Measurements from ENCODE around the gene TSKS. TPM values are rescaled to one million over a fixed set of nuclear protein-coding genes. Genes with fewer than 3 reads are reported as not detected.

TSKS gene
- total RNA-seq, 1 donor = not detected

GRCh38 chr19:49775742-49776370, 12.8 kb upstream of the TSKS start:
- no peaks in the 10 kb centered on the region for H3K27me3 ChIP-seq (ENCODE audit: insufficient read depth, low read length)
- no peaks in the 10 kb centered on the region for H3K9me3 ChIP-seq (ENCODE audit: low read depth, low read length)
- no peaks in the 10 kb centered on the region for H3K4me1 ChIP-seq (ENCODE audit: insufficient read depth, low read length)
- H3K79me2 ChIP-seq (ENCODE audit: insufficient read depth, low read length) = peaks cover 84% of the 10 kb centered on the region
- H3K4me2 ChIP-seq (ENCODE audit: insufficient read depth, low read length) = no peak overlapping the region
- peaks cover 19% of the 10 kb centered on the region for H3K36me3 ChIP-seq (ENCODE audit: insufficient read depth, low read length)
- H2AFZ ChIP-seq (ENCODE audit: low read length) = no peak overlapping the region
- no peak overlapping the region for H3K27ac ChIP-seq (ENCODE audit: low read depth, low read length)
- no peak overlapping the region for H3K4me3 ChIP-seq (ENCODE audit: insufficient read depth, low read length)
- no peak for DNase-seq (ENCODE audit: insufficient read length, low spot score, missing footprints)
- peaks cover 45% of the 10 kb centered on the region for H4K20me1 ChIP-seq (ENCODE audit: insufficient read depth, low read length)
- TF ChIP-seq CTCF (IDR thresholded peaks at IDR 0.05; ENCODE audit: extremely low read depth, low read depth, low read length) = no peak

GRCh38 chr19:49774969-49775368, 11.9 kb upstream of the TSKS start:
- H3K27me3 ChIP-seq (ENCODE audit: insufficient read depth, low read length) = no peaks in the 10 kb centered on the region
- peaks cover 16% of the 10 kb centered on the region for H3K36me3 ChIP-seq (ENCODE audit: insufficient read depth, low read length)
- no peak for TF ChIP-seq CTCF (IDR thresholded peaks at IDR 0.05; ENCODE audit: extremely low read depth, low read depth, low read length)
- no peak overlapping the region for H3K4me2 ChIP-seq (ENCODE audit: insufficient read depth, low read length)
- no peak overlapping the region for H2AFZ ChIP-seq (ENCODE audit: low read length)
- H4K20me1 ChIP-seq (ENCODE audit: insufficient read depth, low read length) = peaks cover 45% of the 10 kb centered on the region
- DNase-seq (ENCODE audit: insufficient read length, low spot score, missing footprints) = no peak
- H3K79me2 ChIP-seq (ENCODE audit: insufficient read depth, low read length) = peaks cover 84% of the 10 kb centered on the region
- H3K4me3 ChIP-seq (ENCODE audit: insufficient read depth, low read length) = no peak overlapping the region
- H3K9me3 ChIP-seq (ENCODE audit: low read depth, low read length) = no peaks in the 10 kb centered on the region
- H3K4me1 ChIP-seq (ENCODE audit: insufficient read depth, low read length) = no peaks in the 10 kb centered on the region
- no peak overlapping the region for H3K27ac ChIP-seq (ENCODE audit: low read depth, low read length)

- Histone ChIP-seq H3K27ac (ENCODE audit: low read depth, low read length) (no peak overlapping the region), H3K36me3 (ENCODE audit: insufficient read depth, low read length) (peaks cover 12% of the 10 kb centered on the region), H3K79me2 (ENCODE audit: insufficient read depth, low read length) (peaks cover 90% of the 10 kb centered on the region), H3K9me3 (ENCODE audit: low read depth, low read length) (no peaks in the 10 kb centered on the region), H3K4me3 (ENCODE audit: insufficient read depth, low read length) (no peak overlapping the region), H3K4me2 (ENCODE audit: insufficient read depth, low read length) (no peak overlapping the region), H2AFZ (ENCODE audit: low read length) (no peak overlapping the region), H3K27me3 (ENCODE audit: insufficient read depth, low read length) (no peaks in the 10 kb centered on the region), H4K20me1 (ENCODE audit: insufficient read depth, low read length) (peaks cover 47% of the 10 kb centered on the region), H3K4me1 (ENCODE audit: insufficient read depth, low read length) (peaks cover under 1% of the 10 kb centered on the region)
- TF ChIP-seq CTCF (IDR thresholded peaks at IDR 0.05; ENCODE audit: extremely low read depth, low read depth, low read length) = no peak
- peak; percentile 78 for DNase-seq (ENCODE audit: insufficient read length, low spot score, missing footprints)
Measured at GRCh38 chr19:49773663-49774350, 10.7 kb upstream of the TSKS start.

- no peak overlapping the region for H2AFZ ChIP-seq (ENCODE audit: low read length)
- H4K20me1 ChIP-seq (ENCODE audit: insufficient read depth, low read length) = peaks cover 51% of the 10 kb centered on the region
- H3K9me3 ChIP-seq (ENCODE audit: low read depth, low read length) = no peaks in the 10 kb centered on the region
- TF ChIP-seq CTCF (IDR thresholded peaks at IDR 0.05; ENCODE audit: extremely low read depth, low read depth, low read length) = no peak
- H3K4me1 ChIP-seq (ENCODE audit: insufficient read depth, low read length) = peaks cover 9% of the 10 kb centered on the region
- DNase-seq (ENCODE audit: insufficient read length, low spot score, missing footprints) = no peak
- no peaks in the 10 kb centered on the region for H3K27me3 ChIP-seq (ENCODE audit: insufficient read depth, low read length)
- H3K4me3 ChIP-seq (ENCODE audit: insufficient read depth, low read length) = no peak overlapping the region
- peaks cover 92% of the 10 kb centered on the region for H3K79me2 ChIP-seq (ENCODE audit: insufficient read depth, low read length)
- H3K27ac ChIP-seq (ENCODE audit: low read depth, low read length) = no peak overlapping the region
- no peak overlapping the region for H3K4me2 ChIP-seq (ENCODE audit: insufficient read depth, low read length)
- peaks cover 8% of the 10 kb centered on the region for H3K36me3 ChIP-seq (ENCODE audit: insufficient read depth, low read length)
Measured at GRCh38 chr19:49772850-49773432, 9.8 kb upstream of the TSKS start.
